Measurements from ENCODE around the gene SLC27A3. TPM values are rescaled to one million over a fixed set of nuclear protein-coding genes. Genes with fewer than 3 reads are reported as not detected.

The SLC27A3 gene
- total and polyA plus RNA-seq, 2 of the 8 experiments (the other 6 are each of a cell fraction or from before 2014, with no cell fraction given) = 39.1 to 40.1 TPM

DNA sequence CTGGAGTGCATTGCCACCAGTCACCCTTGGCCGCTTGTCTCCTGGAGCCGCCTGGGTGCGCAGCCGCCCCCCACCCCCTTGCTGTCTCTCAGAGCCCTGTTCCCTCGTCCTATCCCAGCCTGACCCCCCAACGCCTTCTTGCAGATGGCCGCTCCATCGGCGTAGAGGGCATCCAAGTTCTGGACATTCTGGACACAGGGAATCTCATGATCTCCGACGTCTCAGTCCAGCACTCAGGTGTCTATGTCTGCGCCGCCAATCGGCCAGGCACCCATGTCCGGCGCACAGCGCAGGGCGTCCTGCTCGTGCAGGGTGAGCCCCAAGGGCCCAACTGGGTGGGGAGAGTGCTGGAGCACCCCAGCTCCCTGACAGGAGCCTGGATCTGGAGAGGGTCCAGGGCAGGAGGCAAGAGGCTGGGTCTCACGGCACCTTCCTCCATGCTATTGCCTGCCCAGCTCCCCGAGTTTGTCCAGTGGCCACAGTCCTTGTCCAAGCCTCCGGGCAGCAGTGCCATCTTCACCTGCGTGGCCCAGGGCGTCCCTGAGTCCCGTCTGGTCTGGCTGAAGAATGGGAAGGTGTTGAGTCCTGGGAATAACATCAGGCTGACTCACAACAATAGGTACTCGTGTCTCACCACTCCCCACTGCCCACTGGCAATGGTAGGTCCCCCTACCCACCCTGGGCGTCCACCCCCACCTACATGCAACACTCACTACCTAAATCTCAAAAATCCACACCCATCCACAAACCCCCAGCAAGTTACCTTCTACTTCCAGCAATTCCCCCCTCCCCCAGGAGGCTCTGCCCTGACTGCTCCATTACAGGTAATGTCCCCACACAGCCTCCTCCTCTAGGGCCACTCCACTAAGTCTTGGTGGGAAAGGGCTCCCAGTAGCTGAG, 24.6 kb downstream of the SLC27A3 start:
- Histone ChIP-seq H3K4ac (replicated peaks; ENCODE audit: insufficient read length, low read depth, low read length) (no peak overlapping the region), H2AFZ (ENCODE audit: low read length) (no peak overlapping the region), H3K36me3 (ENCODE audit: control insufficient read depth in 2 of 4, insufficient read depth in 4 of 4, low read length in 3 of 4) (no peaks in the 10 kb centered on the region; a peak in 1 of 8 replicates), H4K8ac (ENCODE audit: extremely low read depth, insufficient read depth, low read length) (no peak overlapping the region; the same call in 1 of the 2 replicates), H2BK15ac (ENCODE audit: low read length) (no peak overlapping the region), H3K23me2 (ENCODE audit: low read depth, low read length) (no peaks in the 10 kb centered on the region; the same call in 1 of the 2 replicates), H3K9ac (replicated peaks in 1 of 4; ENCODE audit: extremely low read depth in 1 of 4, low read depth in 3 of 4, low read length in 3 of 4) (no peak overlapping the region), H3K4me2 (ENCODE audit: insufficient read depth in 1 of 2, low read depth in 2 of 2, low read length in 2 of 2) (no peak overlapping the region), H3K14ac (ENCODE audit: insufficient read length) (no peak overlapping the region), H3K18ac (ENCODE audit: extremely low read depth, low read length) (no peak overlapping the region), H2BK5ac (ENCODE audit: low read depth, low read length) (no peak overlapping the region), H3K23ac (ENCODE audit: insufficient read length) (no peak overlapping the region), H3K56ac (replicated peaks; ENCODE audit: insufficient read length, low read depth, low read length) (no peak overlapping the region), H3K27me3 (replicated peaks in 1 of 4; ENCODE audit: control insufficient read depth in 3 of 4, extremely low read depth in 1 of 4, insufficient read depth in 3 of 4, low read length in 3 of 4) (no peaks in the 10 kb centered on the region), H3K79me1 (ENCODE audit: low read depth, low read length) (0 out of 2 replicates have a peak, but pooled peaks cover 2% of the 10 kb centered on the region), H3K9me3 (ENCODE audit: insufficient read depth in 2 of 2, low read depth in 1 of 2, low read length in 1 of 2) (no peaks in the 10 kb centered on the region), H3K4me3 (ENCODE audit: extremely low read depth in 1 of 4, insufficient read depth in 2 of 4, low read depth in 3 of 4, low read length in 4 of 4) (no peak overlapping the region), H2BK120ac (replicated peaks; ENCODE audit: low read depth, low read length) (no peak overlapping the region), H3K79me2 (ENCODE audit: control insufficient read depth in 1 of 2, insufficient read depth in 2 of 2, low read length in 2 of 2) (no peaks in the 10 kb centered on the region), H4K20me1 (replicated peaks in 1 of 2; ENCODE audit: control insufficient read depth in 1 of 2, insufficient read depth in 2 of 2, low read length in 2 of 2) (peaks cover 0 to 7% of the 10 kb centered on the region in 2 experiments), H2BK12ac (ENCODE audit: low read depth, low read length) (no peak overlapping the region), H3K4me1 (replicated peaks in 1 of 4; ENCODE audit: control insufficient read depth in 3 of 4, insufficient read depth in 4 of 4, low read length in 3 of 4) (peaks cover 2 to 11% (median 5%) of the 10 kb centered on the region in 4 experiments), H3K27ac (ENCODE audit: low read depth, low read length) (no peak overlapping the region), H4K5ac (ENCODE audit: insufficient read length, low read depth, low read length) (no peak overlapping the region), H4K91ac (replicated peaks; ENCODE audit: insufficient read length, low read length) (no peak overlapping the region), H2BK20ac (ENCODE audit: low read length) (no peak overlapping the region), H2AK5ac (ENCODE audit: low read depth, low read length) (no peak overlapping the region)
- FAIRE-seq (no peak), DNase-seq (ENCODE audit: low read depth in 1 of 2, low spot score in 2 of 2) (no peak)
- ChIA-PET POLR2A (ENCODE audit: partially characterized antibody) (interaction anchor here (0.8 to 15.1 kb wide), 6 partner anchors 17 to 193 kb away, joined by 3 to 153 read pairs (median 4); partner anchors contain the start of genes JTB, RPS27 and SLC39A1), CTCF (ENCODE audit: partially characterized antibody) (interaction anchor here (0.6 to 3.3 kb wide), 5 partner anchors 14 to 187 kb away, joined by 3 to 11 read pairs (median 4); no protein-coding TSS in a partner anchor)
- 95% methylated on average over 22 of the region's 27 CpGs; no CpG with 5 or more reads in 1 of the 2 experiments for WGBS, 2 experiments (ENCODE audit: extremely low coverage in 1 of 2, insufficient coverage in 1 of 2, insufficient read length in 1 of 2, insufficient replicate concordance in 2 of 2, low coverage in 1 of 2, low lambda C conversion rate in 2 of 2, missing lambda C conversion rate in 1 of 2)
- TF ChIP-seq BRCA1 (IDR thresholded peaks at IDR 0.05; ENCODE audit: low read depth, low read length) = no peak
- no peak for TF ChIP-seq ZNF274 (IDR thresholded peaks at IDR 0.05; ENCODE audit: borderline replicate concordance, extremely low read depth, low read length)
- no peak for TF ChIP-seq SIX5 (IDR thresholded peaks at IDR 0.05; ENCODE audit: low read depth, low read length)
- TF ChIP-seq, protein P1, sequence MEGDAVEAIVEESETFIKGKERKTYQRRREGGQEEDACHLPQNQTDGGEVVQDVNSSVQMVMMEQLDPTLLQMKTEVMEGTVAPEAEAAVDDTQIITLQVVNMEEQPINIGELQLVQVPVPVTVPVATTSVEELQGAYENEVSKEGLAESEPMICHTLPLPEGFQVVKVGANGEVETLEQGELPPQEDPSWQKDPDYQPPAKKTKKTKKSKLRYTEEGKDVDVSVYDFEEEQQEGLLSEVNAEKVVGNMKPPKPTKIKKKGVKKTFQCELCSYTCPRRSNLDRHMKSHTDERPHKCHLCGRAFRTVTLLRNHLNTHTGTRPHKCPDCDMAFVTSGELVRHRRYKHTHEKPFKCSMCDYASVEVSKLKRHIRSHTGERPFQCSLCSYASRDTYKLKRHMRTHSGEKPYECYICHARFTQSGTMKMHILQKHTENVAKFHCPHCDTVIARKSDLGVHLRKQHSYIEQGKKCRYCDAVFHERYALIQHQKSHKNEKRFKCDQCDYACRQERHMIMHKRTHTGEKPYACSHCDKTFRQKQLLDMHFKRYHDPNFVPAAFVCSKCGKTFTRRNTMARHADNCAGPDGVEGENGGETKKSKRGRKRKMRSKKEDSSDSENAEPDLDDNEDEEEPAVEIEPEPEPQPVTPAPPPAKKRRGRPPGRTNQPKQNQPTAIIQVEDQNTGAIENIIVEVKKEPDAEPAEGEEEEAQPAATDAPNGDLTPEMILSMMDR (IDR thresholded peaks at IDR 0.05; ENCODE audit: control extremely low read depth in 1 of 3, insufficient read depth in 1 of 3, low read depth in 1 of 3, low read length in 3 of 3) = no peak
- TF ChIP-seq CTBP2 (IDR thresholded peaks at IDR 0.05; ENCODE audit: borderline replicate concordance, insufficient read depth, insufficient read length, low read length) = no peak
- TF ChIP-seq CHD1 (IDR thresholded peaks at IDR 0.05; ENCODE audit: low read depth, low read length) = no peak
- no peak for TF ChIP-seq GTF2F1 (IDR thresholded peaks at IDR 0.05; ENCODE audit: borderline replicate concordance, low read depth, low read length)
- TF ChIP-seq BCL11A (IDR thresholded peaks at IDR 0.05; ENCODE audit: low read depth in 2 of 2, low read length in 2 of 2) = no peak

Data from H1 (cell line).